Right cardiac atrium (tissue), 5 donors: ENCODE measurements around the gene EXOC6. TPM values are rescaled to one million over a fixed set of nuclear protein-coding genes. Genes with fewer than 3 reads are reported as not detected.

Source experiments
- ATAC-seq, 2 donors: fragments of 200-7000 bp; cut with Tn5 transposase; one replicate each; pipeline versions ENCODE4 v1.8.0 to v1.9.1; 2020; ENCODE audit warnings: moderate library complexity in 2 of 2, mild to moderate bottlenecking in 1 of 2
- DNase-seq, 3 donors: peaks; one replicate each; pipeline ENCODE4 v3.0.0-alpha.2; 2020
- H3K27ac ChIP-seq: one replicate; pipeline ENCODE4 v1.5.1; 2013; ENCODE audit warnings: mild to moderate bottlenecking, low read length, control low read depth, moderate library complexity
- H3K27me3 ChIP-seq: one replicate; pipeline ENCODE4 v1.6.1; 2013; ENCODE audit not compliant: control insufficient read depth, insufficient read depth
- H3K4me1 ChIP-seq: one replicate; pipeline ENCODE4 v1.6.1; 2013; ENCODE audit warnings: low read length; ENCODE audit not compliant: control insufficient read depth, insufficient read depth
- H3K4me3 ChIP-seq: one replicate; pipeline ENCODE4 v1.5.1; 2013; ENCODE audit warnings: low read length, control low read depth
- H3K9me3 ChIP-seq: one replicate; pipeline ENCODE4 v1.6.1; 2013; ENCODE audit warnings: low read length; ENCODE audit not compliant: control insufficient read depth
- WGBS: extraction: QIAGEN DNeasy Blood & Tissue Kit; methylation state at CpG from one replicate; pipeline ENCODE4 v1.1.7; 2013; 5-methylcytosine and 5-hydroxymethylcytosine counted together
- intact Hi-C, 4 donors: fragments of 100-400 bp; cut with DNase I; formaldehyde crosslinking; loops; one replicate each; pipeline versions ENCODE4 v1.11.0 to v1.14.0; 2022 to 2023
- polyA plus RNA-seq: library from polyadenylated mRNA; stranded (reverse); fragments of 200-250 nt; gene quantifications from one replicate; pipeline ENCODE4 v1.2.3, GENCODE V29; 2013
- total RNA-seq, 4 donors: library from RNA; stranded (reverse); fragmentation: NEBNext Ultra II Directional; extraction: Animal tissue kit (Norgen Biotek cat#: 25700); gene quantifications; one replicate each; pipeline ENCODE4 v1.2.1, GENCODE V29; 2021
- donor health status: healthy with polysubstance abuse.
- donor health status: DM: no; HTN: yes; CAD: no.
- donor health status: DM: no; HTN: no; CAD: no.
- donor health status: DM: no; HTN: yes; CAD: no; lungs with severe emphysema.
- donor health status: DM: yes; HTN: yes; CAD: no.

The EXOC6 gene
- total and polyA plus RNA-seq, 5 donors: 5.7 to 9.5 (median 8.8) TPM

GRCh38 chr10:92816091-92816531 lies 32.2 kb upstream of the EXOC6 start:
- intact Hi-C loops: no loop called here
- Histone ChIP-seq H3K4me1 (no peaks in the 10 kb centered on the region), H3K27me3 (no peaks in the 10 kb centered on the region), H3K27ac (no peak overlapping the region), H3K9me3 (no peaks in the 10 kb centered on the region), H3K4me3 (no peak overlapping the region)
- 44% methylated on average over 1 of the region's 1 CpG for WGBS
- DNase-seq (no peak), ATAC-seq (peak in 1 of 2 donors; percentile 35)

DNA sequence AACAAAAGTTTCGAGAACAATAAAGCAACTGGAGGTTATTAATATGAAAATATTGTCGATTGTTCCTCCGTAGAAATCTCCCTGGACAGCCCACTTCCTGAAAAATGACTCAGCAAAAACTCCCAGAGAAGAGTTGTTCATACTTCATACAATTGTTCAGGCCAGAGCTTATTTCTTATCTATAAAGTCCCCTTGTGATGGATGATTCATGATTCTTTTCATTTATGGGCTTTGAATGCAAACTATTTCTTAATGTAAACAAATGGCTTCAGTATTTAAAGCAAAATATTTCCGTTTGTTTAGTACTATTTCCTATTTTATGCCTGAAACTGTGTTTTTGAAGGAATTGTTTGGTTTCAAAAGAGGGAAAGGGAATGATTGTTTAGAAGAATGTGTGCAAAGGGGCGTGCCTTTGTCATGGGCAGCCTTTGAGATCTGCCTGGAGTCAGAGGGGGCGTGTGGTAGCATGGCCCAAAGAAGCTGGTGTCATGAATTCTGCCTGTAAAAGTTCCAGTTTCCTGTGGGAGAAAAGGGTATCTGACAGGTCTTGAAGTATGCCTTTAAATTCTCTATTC lies 26.2 kb upstream of the EXOC6 start:
- H3K27ac ChIP-seq: no peak overlapping the region

GRCh38 chr10:92822964-92823363 lies 25.4 kb upstream of the EXOC6 start:
- intact Hi-C loops: no loop called here
- peak; percentile 55 to 69 for ATAC-seq

More for the DNA sequence above, 26.2 kb upstream of the EXOC6 start:
- Histone ChIP-seq H3K9me3 (no peaks in the 10 kb centered on the region), H3K27me3 (no peaks in the 10 kb centered on the region), H3K4me1 (peaks cover 2% of the 10 kb centered on the region), H3K4me3 (no peak overlapping the region)
- 30% methylated on average over 6 of the region's 6 CpGs for WGBS
- DNase-seq (no peak), ATAC-seq (peak; percentile 66 to 82)
- intact Hi-C loops: no loop called here

DNA sequence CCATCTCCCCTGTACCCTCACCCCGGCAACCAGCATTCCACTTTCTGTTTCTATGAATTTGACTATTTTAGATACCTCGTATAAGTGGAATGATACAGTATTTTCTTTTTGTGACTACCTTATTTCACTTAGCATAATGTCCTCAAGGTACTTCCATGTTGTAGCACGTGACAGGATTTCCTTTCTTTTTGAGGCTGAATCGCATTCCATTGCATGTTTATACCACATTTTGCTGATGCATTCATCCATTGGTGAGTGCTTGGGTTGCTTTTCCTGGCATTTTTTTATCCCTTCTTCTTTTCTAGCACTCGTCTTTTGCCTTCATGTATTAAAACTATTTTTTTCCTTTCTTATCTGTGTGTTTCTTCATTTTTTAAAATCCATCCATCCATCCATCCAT lies 22.3 kb upstream of the EXOC6 start:
- intact Hi-C loops: no loop called here
- 69% methylated on average over 5 of the region's 5 CpGs for WGBS
- ATAC-seq: no peak

More at GRCh38 chr10:92822964-92823363, 25.4 kb upstream of the EXOC6 start:
- WGBS: 64% methylated on average over 9 of the region's 9 CpGs
- Histone ChIP-seq H3K4me3 (no peak overlapping the region), H3K9me3 (no peaks in the 10 kb centered on the region), H3K27ac (no peak overlapping the region), H3K27me3 (no peaks in the 10 kb centered on the region), H3K4me1 (peaks cover 2% of the 10 kb centered on the region)
- DNase-seq: no peak

DNA sequence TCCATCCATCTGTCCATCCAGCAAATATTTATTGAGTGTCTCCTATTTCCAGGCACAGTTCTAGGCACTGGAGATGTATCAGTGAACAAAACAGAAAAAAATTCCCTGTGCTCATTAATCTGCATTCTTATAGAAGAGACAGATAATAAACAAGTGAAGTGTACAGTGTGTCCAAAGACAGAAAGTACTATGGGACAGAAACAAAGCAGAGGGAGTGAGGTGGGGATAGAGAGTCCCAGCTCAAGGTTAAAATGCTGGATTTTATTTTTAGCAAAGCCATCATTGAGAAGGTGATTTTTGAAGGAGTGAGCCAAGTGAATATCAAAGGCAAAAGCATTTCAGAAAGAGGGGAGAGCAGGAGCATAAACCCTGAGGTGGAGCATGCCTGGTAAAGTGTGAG lies 21.8 kb upstream of the EXOC6 start:
- Histone ChIP-seq H3K27ac (peak overlapping the region; percentile 61), H3K27me3 (no peaks in the 10 kb centered on the region), H3K9me3 (no peaks in the 10 kb centered on the region), H3K4me1 (peaks cover 2% of the 10 kb centered on the region), H3K4me3 (no peak overlapping the region)
- ATAC-seq: peak in 1 of 2 donors; percentile 30
- intact Hi-C loops: no loop called here
- DNase-seq: no peak

More for the DNA sequence above, 22.3 kb upstream of the EXOC6 start:
- H3K4me3 ChIP-seq: no peak overlapping the region
- H3K27ac ChIP-seq: no peak overlapping the region
- H3K9me3 ChIP-seq: no peaks in the 10 kb centered on the region
- peaks cover 2% of the 10 kb centered on the region for H3K4me1 ChIP-seq
- no peaks in the 10 kb centered on the region for H3K27me3 ChIP-seq
- no peak for DNase-seq

DNA sequence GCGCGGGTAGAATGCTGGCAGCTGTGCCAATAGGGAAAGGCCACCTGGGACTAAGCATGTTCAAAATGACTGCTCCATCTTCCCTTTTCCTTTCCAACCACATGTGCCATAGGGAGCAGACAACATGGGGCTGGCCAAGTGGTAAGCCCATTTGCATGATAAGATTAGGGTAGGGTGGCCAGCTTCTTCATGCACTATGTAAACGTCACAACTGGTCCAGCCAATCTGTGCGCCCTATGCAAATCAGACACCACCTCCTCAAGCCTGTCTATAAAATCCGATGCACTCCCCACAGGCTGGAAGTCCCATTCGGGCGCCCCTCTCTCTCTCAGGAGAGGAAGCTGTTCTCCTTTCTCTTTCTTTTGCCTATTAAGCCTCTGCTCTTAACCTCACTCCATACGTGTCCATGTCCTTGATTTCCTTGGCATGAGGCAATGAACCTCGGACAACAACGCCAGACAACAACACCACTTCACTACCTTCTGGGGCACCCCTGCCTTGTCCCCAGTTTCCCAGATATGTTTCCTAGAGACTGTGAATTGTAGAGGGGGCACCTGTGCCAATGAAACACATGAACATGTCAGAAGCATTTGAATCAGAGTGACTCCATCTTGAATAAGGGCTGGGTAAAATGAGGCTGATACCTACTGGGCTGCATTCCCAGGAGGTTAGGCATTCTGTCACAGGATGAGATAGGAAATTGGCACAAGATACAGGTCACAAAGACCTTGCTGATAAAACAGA lies 19.1 kb upstream of the EXOC6 start:
- peak in 1 of 2 donors; percentile 24 for ATAC-seq
- WGBS: 81% methylated on average over 10 of the region's 10 CpGs
- no peaks in the 10 kb centered on the region for H3K4me1 ChIP-seq

DNA sequence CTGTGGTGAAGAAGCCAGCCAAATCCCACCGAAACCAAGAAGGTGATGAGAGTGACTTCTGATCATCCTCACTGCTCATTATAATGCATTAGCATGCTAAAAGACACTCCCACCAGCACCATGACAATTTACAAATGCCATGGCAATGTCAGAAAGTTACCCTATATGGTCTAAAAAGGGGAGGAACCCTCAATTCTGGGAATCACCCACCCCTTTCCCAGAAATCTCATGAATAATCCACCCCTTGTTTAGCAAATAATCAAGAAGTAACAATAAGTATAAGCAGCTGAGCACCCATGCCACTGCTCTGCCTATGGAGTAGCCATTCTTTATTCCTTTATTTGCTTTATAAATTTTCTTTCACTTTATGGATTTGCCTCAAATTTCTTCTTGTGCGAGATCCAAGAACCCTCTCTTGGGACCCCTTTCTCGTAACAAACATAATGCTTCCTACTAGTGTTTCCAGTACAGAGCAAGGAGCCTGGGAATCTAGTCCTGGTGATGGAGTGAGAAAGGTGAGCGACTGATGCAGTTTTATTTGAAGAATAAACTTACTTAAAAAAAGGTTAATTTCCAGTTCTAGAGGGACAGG lies 18.4 kb upstream of the EXOC6 start:
- no peak for ATAC-seq
- intact Hi-C loops: no loop called here
- 78% methylated on average over 4 of the region's 4 CpGs for WGBS
- no peak overlapping the region for H3K27ac ChIP-seq
- H3K4me1 ChIP-seq: no peaks in the 10 kb centered on the region
- DNase-seq: no peak
- no peaks in the 10 kb centered on the region for H3K9me3 ChIP-seq
- H3K27me3 ChIP-seq: no peaks in the 10 kb centered on the region
- no peak overlapping the region for H3K4me3 ChIP-seq

More for the DNA sequence above, 19.1 kb upstream of the EXOC6 start:
- no peak for DNase-seq
- H3K9me3 ChIP-seq: no peaks in the 10 kb centered on the region
- H3K4me3 ChIP-seq: no peak overlapping the region
- no peak overlapping the region for H3K27ac ChIP-seq
- intact Hi-C loops: no loop called here
- no peaks in the 10 kb centered on the region for H3K27me3 ChIP-seq

GRCh38 chr10:92830478-92831389 lies 17.6 kb upstream of the EXOC6 start:
- peak overlapping the region; percentile 17 for H3K4me3 ChIP-seq
- DNase-seq: no peak
- H3K4me1 ChIP-seq: no peaks in the 10 kb centered on the region
- peak; percentile 63 to 82 for ATAC-seq
- H3K27ac ChIP-seq: no peak overlapping the region
- 61% methylated on average over 12 of the region's 12 CpGs for WGBS
- no peaks in the 10 kb centered on the region for H3K9me3 ChIP-seq
- intact Hi-C loops: no loop called here
- no peaks in the 10 kb centered on the region for H3K27me3 ChIP-seq

DNA sequence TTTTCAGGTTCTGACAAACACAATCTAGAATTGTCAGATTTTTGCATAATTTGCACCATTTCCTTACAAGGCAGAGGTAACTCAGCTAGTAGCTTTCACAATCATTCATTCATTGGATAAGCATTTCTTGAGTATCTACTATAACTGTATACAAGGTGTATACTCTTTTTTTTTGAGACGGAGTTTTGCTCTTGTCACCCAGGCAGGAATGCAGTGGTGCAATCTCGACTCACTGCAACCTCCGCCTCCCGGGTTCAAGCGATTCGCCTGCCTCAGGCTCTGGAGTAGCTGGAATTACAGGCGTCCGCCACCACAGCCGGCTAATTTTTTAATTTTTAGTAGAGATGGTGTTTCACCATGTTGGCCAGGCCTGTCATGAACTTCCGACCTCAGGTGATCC lies 16.2 kb upstream of the EXOC6 start:
- no peak overlapping the region for H3K4me3 ChIP-seq
- no peaks in the 10 kb centered on the region for H3K27me3 ChIP-seq
- DNase-seq (no peak), ATAC-seq (no peak)
- no peaks in the 10 kb centered on the region for H3K4me1 ChIP-seq
- no peak overlapping the region for H3K27ac ChIP-seq
- intact Hi-C loops: no loop called here
- no peaks in the 10 kb centered on the region for H3K9me3 ChIP-seq
- WGBS: 98% methylated on average over 10 of the region's 10 CpGs

DNA sequence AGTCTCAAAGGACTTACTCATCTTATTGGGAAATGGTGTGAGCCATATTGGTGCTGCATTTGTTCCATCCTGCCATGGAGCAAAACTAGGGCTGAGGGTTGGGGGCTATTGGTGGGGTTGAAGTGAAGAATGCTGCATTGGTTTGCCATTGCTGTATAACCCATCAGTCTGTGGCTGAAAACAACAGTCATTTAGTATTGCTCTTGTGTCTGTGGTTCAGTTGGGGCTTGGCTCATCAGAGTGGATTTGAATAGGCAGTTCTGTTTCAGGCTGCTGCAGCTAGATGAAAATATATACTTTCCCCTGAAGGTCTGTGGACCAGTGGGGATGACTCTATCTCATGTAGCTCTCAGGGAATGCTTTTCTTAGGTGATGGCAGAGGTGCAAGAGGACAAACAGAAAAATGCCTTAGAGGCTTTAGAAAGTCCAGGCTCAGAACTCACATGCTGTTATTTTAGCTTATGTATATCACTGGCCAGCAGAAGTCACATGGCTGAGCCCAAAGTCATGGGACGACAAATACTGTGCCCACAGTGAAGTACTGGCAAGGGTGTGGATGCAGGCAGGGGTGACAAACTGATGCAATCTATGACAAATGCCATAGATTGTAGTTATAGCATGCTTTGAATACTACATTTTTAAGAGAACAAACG lies 15.2 kb upstream of the EXOC6 start:
- intact Hi-C loops: no loop called here
- ATAC-seq: no peak

More for the DNA sequence above, 15.2 kb upstream of the EXOC6 start:
- H3K27me3 ChIP-seq: no peaks in the 10 kb centered on the region
- 62% methylated on average over 2 of the region's 2 CpGs for WGBS
- H3K27ac ChIP-seq: no peak overlapping the region
- no peak for DNase-seq
- no peaks in the 10 kb centered on the region for H3K4me1 ChIP-seq
- no peak overlapping the region for H3K4me3 ChIP-seq
- no peaks in the 10 kb centered on the region for H3K9me3 ChIP-seq
